Neuron (in vitro differentiated cells): ENCODE results near the gene TEAD1.

Experiments used
- H2AFZ ChIP-seq: one replicate; pipeline ENCODE4 v1.6.1; 2013; ENCODE audit warnings: low read depth, mild to moderate bottlenecking, inconsistent platforms, low read length, moderate library complexity
- H3K27me3 ChIP-seq: one replicate; pipeline ENCODE4 v1.6.1; 2013; ENCODE audit warnings: low read length; ENCODE audit not compliant: insufficient read depth
- H3K36me3 ChIP-seq: one replicate; pipeline ENCODE4 v1.6.1; 2013; ENCODE audit warnings: low read length; ENCODE audit not compliant: insufficient read depth
- H3K4me1 ChIP-seq: one replicate; pipeline ENCODE4 v1.6.1; 2013; ENCODE audit warnings: low read length; ENCODE audit not compliant: insufficient read depth
- H3K4me3 ChIP-seq: 2 replicates; pipeline ENCODE4 v1.5.1; 2013; ENCODE audit warnings: mild to moderate bottlenecking, low read length, moderate library complexity
- H3K9me3 ChIP-seq: one replicate; pipeline ENCODE4 v1.6.1; 2013; ENCODE audit warnings: low read length

Gene TEAD1

DNA sequence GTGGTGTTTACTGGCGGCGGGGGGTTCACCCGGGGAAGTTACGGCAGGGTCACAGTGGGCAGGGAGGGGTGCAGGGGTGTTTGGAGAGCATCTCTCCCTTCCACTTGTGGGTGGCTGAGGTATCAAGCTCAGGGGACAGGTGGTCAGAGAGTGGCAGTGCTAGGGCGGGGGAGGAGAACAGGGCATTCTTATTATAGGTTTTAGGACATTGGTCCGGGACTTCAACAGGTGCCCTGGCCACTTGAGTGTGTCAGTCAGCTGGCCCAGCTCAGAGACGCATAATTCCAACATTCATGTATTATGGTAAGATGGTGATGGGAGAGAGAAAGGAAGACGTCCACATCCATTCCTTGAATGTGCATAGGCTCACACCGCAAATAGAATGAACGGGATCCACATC is 101.7 kb downstream of the TEAD1 start:
- H3K4me3 ChIP-seq: no peak overlapping the region
- H3K27me3 ChIP-seq: no peaks in the 10 kb centered on the region
- H2AFZ ChIP-seq: no peak overlapping the region
- H3K36me3 ChIP-seq: peaks cover 11% of the 10 kb centered on the region
- no peaks in the 10 kb centered on the region for H3K4me1 ChIP-seq
- H3K9me3 ChIP-seq: no peaks in the 10 kb centered on the region

DNA sequence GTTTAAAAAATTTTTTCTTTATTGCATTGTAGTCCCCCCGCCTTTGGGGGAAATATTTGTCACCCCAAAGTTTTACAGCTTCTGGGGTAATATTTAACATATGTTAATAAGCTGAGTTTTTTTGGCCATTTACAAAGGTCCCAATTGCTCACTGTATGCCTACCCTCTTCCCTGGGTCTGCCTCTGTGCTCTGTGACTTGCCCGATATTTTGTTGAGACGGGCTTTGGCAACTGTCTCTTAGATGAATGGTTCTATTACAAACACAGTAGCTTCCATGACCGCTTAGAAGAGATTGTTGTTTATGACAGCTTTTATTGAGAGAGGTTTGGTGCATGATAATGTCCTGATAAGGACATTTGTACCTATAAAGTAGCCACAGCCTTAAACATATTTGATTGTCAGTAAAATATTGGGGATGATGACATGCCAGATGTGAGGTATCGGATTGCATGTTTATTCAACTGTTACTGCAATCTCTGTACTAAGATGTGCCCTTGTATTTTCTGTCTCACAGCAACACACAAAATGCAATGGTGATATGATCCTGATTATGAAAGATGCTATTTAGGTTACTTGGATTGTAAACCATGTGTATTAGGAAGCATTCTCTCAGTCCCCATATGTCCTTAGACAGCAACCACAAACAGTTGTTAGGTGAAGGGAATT is 103.1 kb downstream of the TEAD1 start:
- Histone ChIP-seq H3K4me1 (no peaks in the 10 kb centered on the region), H3K4me3 (no peak overlapping the region), H3K27me3 (no peaks in the 10 kb centered on the region), H2AFZ (no peak overlapping the region), H3K9me3 (no peaks in the 10 kb centered on the region), H3K36me3 (peaks cover 17% of the 10 kb centered on the region)

- no peaks in the 10 kb centered on the region for H3K4me1 ChIP-seq
- H3K36me3 ChIP-seq: peaks cover 25% of the 10 kb centered on the region
- H2AFZ ChIP-seq: no peak overlapping the region
- no peaks in the 10 kb centered on the region for H3K27me3 ChIP-seq
- H3K9me3 ChIP-seq: no peaks in the 10 kb centered on the region
- H3K4me3 ChIP-seq: no peak overlapping the region
These were observed 104.2 kb downstream of the TEAD1 start for GRCh38 chr11:12778240-12778905.

- Histone ChIP-seq H3K36me3 (peaks cover 34% of the 10 kb centered on the region), H3K4me3 (no peak overlapping the region), H3K27me3 (no peaks in the 10 kb centered on the region), H2AFZ (no peak overlapping the region), H3K4me1 (no peaks in the 10 kb centered on the region), H3K9me3 (no peaks in the 10 kb centered on the region)
These were observed 109.5 kb downstream of the TEAD1 start for GRCh38 chr11:12783765-12784164.

DNA sequence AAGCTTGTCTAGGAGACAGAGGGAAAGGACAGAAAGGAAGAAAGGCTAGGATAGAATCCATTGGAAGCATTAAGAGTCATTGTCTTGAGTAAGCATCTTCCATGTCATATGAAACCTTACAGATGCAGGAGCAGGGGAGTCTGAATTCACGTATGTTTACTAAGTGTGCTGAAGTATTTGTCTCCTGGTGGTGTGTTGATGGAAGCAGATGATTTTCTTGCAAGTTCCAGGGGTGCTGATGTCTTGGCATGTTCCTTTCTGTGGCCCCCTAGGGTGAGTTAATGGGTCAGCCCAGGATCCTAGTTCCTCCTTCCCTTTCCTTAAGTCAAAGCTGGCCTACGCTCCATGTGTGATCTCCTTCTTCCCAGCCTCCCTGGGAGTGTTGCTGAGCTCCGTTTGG is 110.2 kb downstream of the TEAD1 start:
- no peaks in the 10 kb centered on the region for H3K4me1 ChIP-seq
- H3K9me3 ChIP-seq: no peaks in the 10 kb centered on the region
- peaks cover 29% of the 10 kb centered on the region for H3K36me3 ChIP-seq
- H3K4me3 ChIP-seq: no peak overlapping the region
- H2AFZ ChIP-seq: no peak overlapping the region
- no peaks in the 10 kb centered on the region for H3K27me3 ChIP-seq

DNA sequence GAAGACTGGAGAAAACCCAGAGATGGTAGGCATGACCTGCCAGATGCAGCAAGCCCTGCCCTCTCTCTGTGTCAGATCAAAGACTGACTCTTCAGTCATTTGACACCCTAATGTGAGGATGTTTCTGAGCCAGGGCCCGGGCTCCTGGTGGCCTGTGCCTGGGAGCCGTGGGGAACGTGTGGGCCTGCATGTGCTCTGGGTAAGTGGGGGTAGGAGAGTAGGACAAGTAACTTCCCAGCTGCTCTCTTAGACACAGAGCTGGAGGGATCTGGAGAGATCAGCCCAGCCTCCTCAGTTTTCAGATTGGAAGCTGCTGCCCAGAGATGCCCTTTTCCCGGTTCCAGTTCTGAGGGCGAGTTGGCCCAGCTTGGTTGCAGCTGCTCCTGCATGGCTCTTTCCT is 110.8 kb downstream of the TEAD1 start:
- H3K27me3 ChIP-seq: no peaks in the 10 kb centered on the region
- no peak overlapping the region for H2AFZ ChIP-seq
- H3K4me1 ChIP-seq: no peaks in the 10 kb centered on the region
- no peak overlapping the region for H3K4me3 ChIP-seq
- H3K36me3 ChIP-seq: peaks cover 25% of the 10 kb centered on the region
- H3K9me3 ChIP-seq: no peaks in the 10 kb centered on the region

DNA sequence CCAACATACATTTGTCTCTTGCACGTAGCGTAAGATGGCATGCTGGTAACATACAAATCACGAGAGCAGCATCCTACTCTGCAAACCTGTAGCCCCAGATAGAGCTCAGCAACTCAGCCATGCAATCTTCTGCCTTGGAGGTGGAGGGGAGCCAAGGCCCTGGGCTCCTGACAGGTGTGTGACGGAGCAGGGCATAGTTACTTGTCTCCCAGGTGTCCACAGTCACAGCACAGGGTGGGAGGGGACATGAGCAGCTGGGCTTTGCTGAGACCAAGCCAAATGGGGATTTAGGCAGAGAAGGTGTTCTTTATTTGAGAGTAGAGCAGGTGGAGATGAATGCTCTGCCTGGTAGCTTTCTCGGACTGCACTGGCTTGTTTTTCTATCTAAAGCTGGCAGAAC is 111.7 kb downstream of the TEAD1 start:
- no peaks in the 10 kb centered on the region for H3K27me3 ChIP-seq
- H2AFZ ChIP-seq: no peak overlapping the region
- peaks cover 23% of the 10 kb centered on the region for H3K36me3 ChIP-seq
- no peak overlapping the region for H3K4me3 ChIP-seq
- H3K4me1 ChIP-seq: no peaks in the 10 kb centered on the region
- no peaks in the 10 kb centered on the region for H3K9me3 ChIP-seq

GRCh38 chr11:12786450-12786849 is 112.2 kb downstream of the TEAD1 start:
- Histone ChIP-seq H2AFZ (no peak overlapping the region), H3K36me3 (peaks cover 20% of the 10 kb centered on the region), H3K4me3 (no peak overlapping the region), H3K27me3 (no peaks in the 10 kb centered on the region), H3K9me3 (no peaks in the 10 kb centered on the region), H3K4me1 (no peaks in the 10 kb centered on the region)

DNA sequence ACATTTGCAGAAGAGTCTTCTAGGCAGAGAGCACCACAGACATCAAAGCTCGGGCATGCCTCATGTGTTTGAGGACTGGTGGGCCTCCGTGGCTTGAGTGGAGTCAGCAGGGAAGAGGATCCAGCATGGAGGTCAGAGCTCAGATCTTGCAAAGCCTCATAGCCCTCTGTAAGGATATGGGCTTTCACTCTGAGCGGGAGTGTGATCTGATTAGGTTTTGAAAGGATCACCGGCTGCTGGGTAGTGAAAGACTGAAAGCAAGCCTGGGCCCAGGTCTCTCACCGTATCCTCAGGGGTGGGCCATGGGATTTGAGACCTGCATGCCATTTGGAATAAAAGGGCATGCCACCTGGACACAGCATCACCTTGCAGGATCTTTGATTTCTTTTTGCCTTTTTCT is 112.7 kb downstream of the TEAD1 start:
- Histone ChIP-seq H2AFZ (no peak overlapping the region), H3K27me3 (no peaks in the 10 kb centered on the region), H3K4me3 (no peak overlapping the region), H3K9me3 (no peaks in the 10 kb centered on the region), H3K4me1 (no peaks in the 10 kb centered on the region), H3K36me3 (peaks cover 19% of the 10 kb centered on the region)

- H3K4me3 ChIP-seq: no peak overlapping the region
- peaks cover 11% of the 10 kb centered on the region for H3K36me3 ChIP-seq
- H3K9me3 ChIP-seq: no peaks in the 10 kb centered on the region
- H3K27me3 ChIP-seq: no peaks in the 10 kb centered on the region
- no peak overlapping the region for H2AFZ ChIP-seq
- no peaks in the 10 kb centered on the region for H3K4me1 ChIP-seq
These were observed 113.6 kb downstream of the TEAD1 start for GRCh38 chr11:12787847-12788246.

DNA sequence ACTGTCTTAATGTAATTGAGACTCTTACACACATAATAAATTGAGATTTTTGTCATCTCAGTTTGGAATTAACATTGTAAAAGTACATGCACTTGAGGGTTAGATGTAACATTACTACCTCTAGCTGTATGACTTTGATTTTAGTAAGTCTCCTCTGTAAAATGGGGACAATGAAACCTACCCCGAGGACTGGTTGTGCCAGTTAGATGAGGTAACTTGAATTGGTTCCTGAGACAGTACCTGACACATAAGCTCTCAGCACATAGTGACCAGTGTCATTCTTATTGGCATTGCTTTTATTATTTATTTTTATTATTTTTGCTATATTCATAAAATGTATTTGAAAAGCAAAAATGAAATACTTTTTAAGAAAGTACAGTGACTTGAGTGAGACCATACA is 114.8 kb downstream of the TEAD1 start:
- Histone ChIP-seq H3K9me3 (no peaks in the 10 kb centered on the region), H3K4me3 (no peak overlapping the region), H3K36me3 (peaks cover 7% of the 10 kb centered on the region), H3K27me3 (no peaks in the 10 kb centered on the region), H3K4me1 (no peaks in the 10 kb centered on the region), H2AFZ (no peak overlapping the region)

DNA sequence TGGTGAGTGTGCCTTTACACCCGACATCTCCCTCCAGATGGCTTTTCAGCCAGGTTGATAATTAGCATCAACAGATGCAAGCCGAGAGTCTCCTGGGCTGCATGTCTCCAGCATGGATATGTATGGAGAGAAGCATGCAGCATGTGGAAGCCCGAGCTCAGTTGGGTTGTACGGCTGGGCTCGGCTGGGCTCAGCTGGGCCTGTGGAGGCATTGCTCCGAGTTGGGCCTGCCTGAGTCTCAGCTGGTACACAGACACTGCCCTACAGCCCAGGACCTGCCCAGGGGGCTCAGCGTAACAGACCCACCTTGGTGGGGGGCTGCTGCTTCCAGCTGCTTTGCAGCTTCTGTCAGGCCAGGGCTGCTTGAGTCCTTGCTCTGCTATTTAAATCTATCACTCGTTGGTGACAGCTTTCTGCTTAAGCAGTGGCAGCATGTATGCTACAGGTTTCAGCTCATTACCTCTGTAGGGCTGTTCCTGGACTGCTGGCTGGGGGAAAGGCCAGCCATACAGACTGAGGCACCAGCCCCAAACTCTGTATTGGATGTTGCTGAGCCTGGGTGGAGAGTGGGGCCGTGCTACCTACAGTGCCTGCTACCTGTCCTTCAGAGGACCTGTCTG is 115.5 kb downstream of the TEAD1 start:
- no peaks in the 10 kb centered on the region for H3K9me3 ChIP-seq
- H2AFZ ChIP-seq: no peak overlapping the region
- H3K36me3 ChIP-seq: peaks cover 7% of the 10 kb centered on the region
- no peaks in the 10 kb centered on the region for H3K27me3 ChIP-seq
- no peak overlapping the region for H3K4me3 ChIP-seq
- H3K4me1 ChIP-seq: no peaks in the 10 kb centered on the region

DNA sequence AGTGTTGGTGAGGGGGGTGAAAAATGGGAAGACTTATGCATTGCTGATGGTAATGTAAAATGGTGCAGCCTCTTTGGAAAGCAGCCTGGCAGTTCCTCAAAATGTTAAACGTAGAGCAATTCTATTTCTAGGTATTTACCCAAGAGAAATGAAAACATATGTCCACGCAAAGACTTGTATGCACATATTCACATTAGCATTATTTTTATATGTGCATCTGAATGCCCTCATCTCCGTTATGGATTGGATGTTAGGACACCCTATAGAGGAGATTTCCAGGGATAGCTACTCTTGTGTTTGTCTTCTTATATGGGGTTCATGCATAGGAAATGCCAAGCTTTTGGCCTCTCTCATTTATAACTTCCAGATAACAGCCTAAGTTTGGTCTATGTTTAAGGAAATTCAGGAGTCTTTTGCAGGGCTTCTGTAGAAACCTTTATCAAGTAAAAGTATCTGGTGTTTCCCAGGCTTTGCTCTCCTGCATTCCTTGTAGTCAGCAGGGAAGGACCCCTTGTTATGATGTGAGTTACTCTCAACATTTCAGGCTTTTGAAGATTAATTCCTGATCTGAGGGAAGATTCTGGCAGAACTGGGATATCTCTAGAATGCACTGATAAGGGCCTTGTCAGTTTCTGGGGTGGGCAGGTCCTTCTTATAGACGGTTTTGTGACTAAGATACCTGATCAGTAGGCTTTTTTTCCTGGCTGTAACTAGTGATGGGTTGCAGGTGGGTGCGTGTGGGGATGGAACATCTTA is 116.8 kb downstream of the TEAD1 start:
- peaks cover 12% of the 10 kb centered on the region for H3K36me3 ChIP-seq
- no peaks in the 10 kb centered on the region for H3K9me3 ChIP-seq
- H3K4me1 ChIP-seq: no peaks in the 10 kb centered on the region
- H2AFZ ChIP-seq: no peak overlapping the region
- H3K4me3 ChIP-seq: no peak overlapping the region
- H3K27me3 ChIP-seq: no peaks in the 10 kb centered on the region
